ENCODE results near the gene GSDMA.

The GSDMA gene

DNA sequence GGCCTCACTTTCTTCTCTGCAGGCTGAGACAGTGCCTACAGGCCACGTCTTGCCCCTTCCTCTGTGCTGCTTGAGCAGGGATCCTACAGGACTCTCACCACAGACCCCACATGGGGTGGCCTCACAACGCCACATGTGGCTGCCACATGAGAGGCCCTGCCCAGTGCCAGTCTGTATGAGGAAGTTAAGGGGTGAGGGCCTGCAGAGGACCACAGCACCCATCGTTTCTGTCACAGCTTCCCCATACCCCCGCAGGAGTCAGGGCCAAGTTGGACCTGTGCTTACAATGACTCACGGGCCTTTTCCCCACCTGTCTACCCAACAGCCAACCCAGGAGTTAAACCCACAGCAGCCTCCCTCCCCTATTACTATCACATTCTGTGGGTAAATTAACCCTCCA is 41.5 kb upstream of the GSDMA start:
- ChIA-PET CTCF (no interaction called here), POLR2A (ENCODE audit: low non-redundant PET) (no interaction called here)
- H3K27ac ChIP-seq: peak overlapping the region; percentile 50
- no peak for DNase-seq (ENCODE audit: low spot score)
- TF ChIP-seq, protein P1, sequence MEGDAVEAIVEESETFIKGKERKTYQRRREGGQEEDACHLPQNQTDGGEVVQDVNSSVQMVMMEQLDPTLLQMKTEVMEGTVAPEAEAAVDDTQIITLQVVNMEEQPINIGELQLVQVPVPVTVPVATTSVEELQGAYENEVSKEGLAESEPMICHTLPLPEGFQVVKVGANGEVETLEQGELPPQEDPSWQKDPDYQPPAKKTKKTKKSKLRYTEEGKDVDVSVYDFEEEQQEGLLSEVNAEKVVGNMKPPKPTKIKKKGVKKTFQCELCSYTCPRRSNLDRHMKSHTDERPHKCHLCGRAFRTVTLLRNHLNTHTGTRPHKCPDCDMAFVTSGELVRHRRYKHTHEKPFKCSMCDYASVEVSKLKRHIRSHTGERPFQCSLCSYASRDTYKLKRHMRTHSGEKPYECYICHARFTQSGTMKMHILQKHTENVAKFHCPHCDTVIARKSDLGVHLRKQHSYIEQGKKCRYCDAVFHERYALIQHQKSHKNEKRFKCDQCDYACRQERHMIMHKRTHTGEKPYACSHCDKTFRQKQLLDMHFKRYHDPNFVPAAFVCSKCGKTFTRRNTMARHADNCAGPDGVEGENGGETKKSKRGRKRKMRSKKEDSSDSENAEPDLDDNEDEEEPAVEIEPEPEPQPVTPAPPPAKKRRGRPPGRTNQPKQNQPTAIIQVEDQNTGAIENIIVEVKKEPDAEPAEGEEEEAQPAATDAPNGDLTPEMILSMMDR (conservative IDR thresholded peaks at IDR 0.05; ENCODE audit: low read depth): no peak

DNA sequence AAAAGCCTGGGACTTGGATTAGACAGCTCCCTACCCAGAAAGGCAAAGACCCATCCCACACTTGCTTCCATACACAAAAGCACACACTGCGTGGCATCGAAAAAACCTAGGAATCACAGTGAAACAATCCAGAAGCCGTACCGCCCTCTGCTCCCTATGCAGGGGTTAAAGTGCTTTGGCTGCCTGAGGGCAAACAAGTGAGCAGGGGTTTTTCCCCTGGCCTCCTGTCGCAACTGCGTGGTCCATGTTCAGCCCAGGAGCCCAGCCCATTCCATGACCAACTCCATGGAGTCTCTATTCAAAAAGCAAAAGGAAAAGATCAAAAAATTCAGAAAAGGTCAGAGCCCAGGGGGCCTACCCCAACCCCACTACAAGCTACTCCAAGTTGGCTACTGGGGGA is 40.8 kb upstream of the GSDMA start:
- TF ChIP-seq, protein P1 (conservative IDR thresholded peaks at IDR 0.05; ENCODE audit: low read depth): no peak
- peak overlapping the region; percentile 50; the same call in 1 of the 2 replicates for H3K27ac ChIP-seq
- no peak for DNase-seq (ENCODE audit: low spot score)
- ChIA-PET POLR2A (ENCODE audit: low non-redundant PET) (no interaction called here), CTCF (interaction anchor here (0.6 kb wide), 1 partner anchor 144 kb away, joined by 3 read pairs; no protein-coding TSS in a partner anchor)

DNA sequence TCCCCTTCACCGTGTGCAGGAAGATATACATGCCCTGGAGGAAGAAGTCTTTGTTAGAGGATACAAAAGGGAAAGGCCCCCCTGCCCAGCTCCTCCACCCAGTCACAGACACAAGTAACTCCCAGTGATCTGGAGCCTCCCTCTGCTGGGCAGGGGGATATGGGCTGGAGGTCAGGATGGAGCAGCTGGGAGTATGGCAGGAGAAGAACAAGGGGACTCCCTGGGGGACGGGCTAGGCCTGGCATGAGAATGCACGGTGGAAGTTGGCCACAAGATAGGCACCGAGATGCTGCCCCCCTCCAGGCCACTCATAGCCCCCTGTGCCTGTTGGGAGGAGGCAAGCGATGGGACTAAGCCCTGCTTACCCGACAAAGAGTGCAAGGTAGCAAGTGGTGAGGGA is 39.6 kb upstream of the GSDMA start:
- TF ChIP-seq, protein P1 (conservative IDR thresholded peaks at IDR 0.05; ENCODE audit: low read depth): no peak
- ChIA-PET POLR2A (ENCODE audit: low non-redundant PET) (no interaction called here), CTCF (interaction anchor here (0.6 kb wide), 1 partner anchor 50 kb away, joined by 5 read pairs; no protein-coding TSS in a partner anchor)
- DNase-seq (ENCODE audit: low spot score): no peak
- no peak overlapping the region for H3K27ac ChIP-seq

DNA sequence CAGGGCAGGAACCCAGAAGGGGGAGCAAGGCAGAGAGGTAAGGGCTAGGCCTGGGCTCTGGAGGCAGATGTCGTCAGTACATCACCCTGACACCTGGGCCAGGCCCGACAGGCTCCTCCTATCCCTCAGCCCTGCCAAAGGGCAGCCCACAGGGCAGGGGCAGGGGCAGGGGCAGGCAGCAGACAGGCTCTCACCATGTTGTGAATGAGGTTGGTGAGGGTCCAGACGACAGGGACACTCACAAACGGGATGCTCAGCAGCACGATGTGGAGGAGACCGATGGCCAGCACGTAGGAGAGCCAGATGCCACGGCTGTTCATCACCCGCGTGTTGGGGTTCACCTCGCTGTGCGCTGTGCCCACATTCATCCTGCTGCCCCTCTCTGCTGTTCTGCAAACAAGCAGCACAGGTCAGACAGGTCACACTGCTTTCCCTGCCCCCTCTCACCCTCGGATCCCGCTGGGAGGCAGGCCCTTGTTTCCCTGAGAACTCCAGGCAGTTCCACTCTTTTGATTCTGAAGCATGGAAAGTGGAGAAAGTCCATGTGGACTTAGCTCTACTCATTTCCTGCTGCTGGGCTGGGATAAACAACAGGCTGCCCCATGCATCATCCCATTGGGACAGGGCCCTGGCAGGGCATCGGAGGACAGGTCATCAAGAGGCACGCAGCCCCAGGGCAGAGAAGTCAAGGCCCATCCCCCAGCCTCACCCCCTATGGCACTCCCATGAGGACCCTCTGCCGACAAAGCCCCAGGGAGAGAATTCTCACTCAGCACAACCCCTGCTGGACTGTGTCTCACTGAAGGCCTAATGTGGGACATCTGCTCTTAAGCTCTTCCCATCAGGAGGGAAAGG is 38.7 kb upstream of the GSDMA start:
- ChIA-PET POLR2A (ENCODE audit: low non-redundant PET) (interaction anchor here (0.6 kb wide), 1 partner anchor 16 kb away, joined by 15 read pairs; no protein-coding TSS in a partner anchor), CTCF (interaction anchor here (1.0 kb wide), 1 partner anchor 148 kb away, joined by 5 read pairs; no protein-coding TSS in a partner anchor)
- TF ChIP-seq, protein P1 (conservative IDR thresholded peaks at IDR 0.05; ENCODE audit: low read depth): no peak
- no peak for DNase-seq (ENCODE audit: low spot score)
- peak overlapping the region; percentile 24; the same call in 1 of the 2 replicates for H3K27ac ChIP-seq

DNA sequence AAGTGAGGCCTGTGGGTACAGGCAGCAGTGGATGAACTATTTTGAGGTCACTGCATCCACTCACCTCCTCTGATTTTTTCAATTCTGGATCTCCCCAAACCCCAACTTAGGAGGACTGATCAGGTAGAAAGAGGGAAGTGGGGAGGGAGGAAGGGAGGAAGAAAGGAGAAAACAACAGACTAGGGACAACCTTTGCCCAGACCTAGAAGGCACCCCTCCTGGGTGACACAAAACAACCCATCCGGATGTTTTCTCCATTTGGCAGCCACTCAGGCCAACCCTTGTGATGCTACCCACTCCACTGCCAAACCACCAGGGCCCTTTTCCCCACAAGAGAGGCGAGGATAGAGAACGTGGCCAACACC is 38.1 kb upstream of the GSDMA start:
- ChIA-PET POLR2A (ENCODE audit: low non-redundant PET) (interaction anchor here (0.6 kb wide), 1 partner anchor 16 kb away, joined by 15 read pairs; no protein-coding TSS in a partner anchor), CTCF (interaction anchor here (1.0 kb wide), 1 partner anchor 148 kb away, joined by 5 read pairs; no protein-coding TSS in a partner anchor)
- TF ChIP-seq, protein P1 (conservative IDR thresholded peaks at IDR 0.05; ENCODE audit: low read depth): no peak
- peak overlapping the region; percentile 24; the same call in 1 of the 2 replicates for H3K27ac ChIP-seq
- no peak for DNase-seq (ENCODE audit: low spot score)

DNA sequence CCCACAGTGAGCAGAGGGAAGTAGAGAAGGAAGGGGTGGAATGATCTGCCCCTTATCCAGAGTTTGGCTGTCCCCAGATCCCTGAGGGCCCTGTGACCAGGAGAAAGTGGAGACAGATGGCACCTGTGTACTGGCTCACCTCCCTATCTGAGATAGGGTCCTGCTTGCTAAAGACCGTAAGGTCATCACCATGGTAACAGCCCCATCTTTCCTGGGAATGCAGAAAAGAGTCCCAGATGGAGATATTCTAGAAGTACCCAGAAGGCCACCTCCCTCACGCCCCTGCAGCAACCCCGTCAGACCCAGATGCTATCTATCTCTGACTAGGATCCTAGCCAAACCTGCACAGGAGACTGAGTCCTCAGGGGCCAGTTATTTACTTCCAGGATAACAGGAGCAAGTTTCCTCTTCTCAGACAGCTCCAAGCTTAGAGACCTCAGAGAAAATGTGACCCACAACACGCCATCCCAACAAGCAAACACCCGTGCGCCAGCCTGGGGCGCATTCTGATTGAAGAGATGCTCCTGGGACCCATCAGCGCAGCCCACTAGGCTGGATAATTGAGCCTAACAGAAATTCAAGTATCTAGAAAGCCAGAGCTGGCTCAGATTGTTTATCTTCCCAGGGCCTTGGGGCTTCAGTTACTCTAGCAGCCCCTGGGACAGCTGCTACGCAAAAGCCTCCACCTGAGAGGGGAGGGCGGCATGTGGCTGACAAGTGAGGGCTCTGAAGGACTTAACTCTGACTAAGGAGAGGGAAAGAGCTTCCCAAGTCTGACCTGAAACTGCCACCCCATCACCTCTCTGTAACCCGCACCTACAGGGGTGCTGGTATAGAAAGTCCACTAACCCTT is 37.3 kb upstream of the GSDMA start:
- H3K27ac ChIP-seq: peak overlapping the region; percentile 85
- TF ChIP-seq, protein P1 (conservative IDR thresholded peaks at IDR 0.05; ENCODE audit: low read depth): no peak
- POLR2A ChIA-PET (ENCODE audit: low non-redundant PET): no interaction called here
- no peak for DNase-seq (ENCODE audit: low spot score)
- CTCF ChIA-PET: interaction anchor here (1.2 kb wide), 1 partner anchor 10 kb away, joined by 4 read pairs; no protein-coding TSS in a partner anchor
